Astrocyte of the cerebellum (primary cell): Measurements from ENCODE around the gene FGD2.

Source experiments
- DNase-seq: peaks from one replicate; pipeline ENCODE4 v3.0.0-alpha.2; 2011; ENCODE audit warnings: low read depth
- H3K4me3 ChIP-seq: 2 replicates; pipeline ENCODE4 v1.5.1; 2011; ENCODE audit warnings: mild to moderate bottlenecking, low read depth, low read length, moderate library complexity
- CTCF ChIP-seq: IDR thresholded peaks from 2 replicates; pipeline ENCODE4 v1.5.1; 2012; ENCODE audit warnings: low read length, low read depth, moderate library complexity, mild to moderate bottlenecking; ENCODE audit errors: missing control alignments
- in situ Hi-C: cut with HindIII; loops from 2 replicates; pipeline ENCODE4 v1.10.0; 2017; ENCODE audit warnings: low sequenced_read_pairs

Gene FGD2

GRCh38 chr6:37005061-37005810 is at the start of gene FGD2:
TSS of gene FGD2 (plus strand) at chr6:37005655. CDS start at chr6:37005818, 163 bp downstream.
- DNase-seq: no peak
- no peak within 1 kb of the TSS for H3K4me3 ChIP-seq
- no peak for TF ChIP-seq CTCF
- in situ Hi-C loops: no loop called here

GRCh38 chr6:36955671-36956445 is 49.6 kb upstream of the FGD2 start:
- H3K4me3 ChIP-seq: no peak overlapping the region
- TF ChIP-seq CTCF: no peak
- no peak for DNase-seq
- in situ Hi-C loops: no loop called here

- no peak for DNase-seq
- H3K4me3 ChIP-seq: no peak overlapping the region
- in situ Hi-C loops: no loop called here
- no peak for TF ChIP-seq CTCF
Observed at GRCh38 chr6:36956446-36956820, 49.0 kb upstream of the FGD2 start.

GRCh38 chr6:36957773-36958271 is 47.6 kb upstream of the FGD2 start:
- no peak for TF ChIP-seq CTCF
- in situ Hi-C loops: no loop called here
- no peak overlapping the region for H3K4me3 ChIP-seq
- DNase-seq: no peak

- TF ChIP-seq CTCF: no peak
- no peak overlapping the region for H3K4me3 ChIP-seq
- in situ Hi-C loops: no loop called here
- no peak for DNase-seq
Observed at GRCh38 chr6:36958775-36959554, 46.5 kb upstream of the FGD2 start.

- no peak overlapping the region for H3K4me3 ChIP-seq
- DNase-seq: no peak
- in situ Hi-C loops: no loop called here
- no peak for TF ChIP-seq CTCF
Observed at GRCh38 chr6:36959555-36960250, 45.8 kb upstream of the FGD2 start.
